ENCODE measurements around the gene GUCY1A1. TPM values are rescaled to one million over a fixed set of nuclear protein-coding genes. Genes with fewer than 3 reads are reported as not detected.

GUCY1A1 gene
- total and polyA plus RNA-seq, 7 donors = 1.5 to 16.4 (median 6.8) TPM

DNA sequence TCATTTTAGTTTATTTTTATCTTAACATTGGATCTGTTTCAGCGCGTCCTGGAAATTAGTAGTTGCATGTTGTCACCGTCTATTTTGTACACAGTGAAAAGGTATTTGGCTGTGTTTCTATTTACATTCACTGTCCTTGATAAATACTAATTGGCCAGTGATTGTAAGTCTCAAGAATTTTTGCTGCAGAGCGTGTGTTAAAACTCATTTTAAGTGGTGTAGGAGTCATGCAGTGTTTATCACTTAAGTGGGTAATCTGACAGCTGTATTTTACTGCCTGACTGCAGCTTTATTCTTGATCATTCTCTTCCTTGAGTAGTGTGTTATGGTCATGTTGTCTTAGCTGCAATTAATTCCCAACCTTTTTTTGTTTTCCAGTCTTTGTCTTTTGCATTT lies 9.8 kb downstream of the GUCY1A1 start:
- TF ChIP-seq, protein P1, sequence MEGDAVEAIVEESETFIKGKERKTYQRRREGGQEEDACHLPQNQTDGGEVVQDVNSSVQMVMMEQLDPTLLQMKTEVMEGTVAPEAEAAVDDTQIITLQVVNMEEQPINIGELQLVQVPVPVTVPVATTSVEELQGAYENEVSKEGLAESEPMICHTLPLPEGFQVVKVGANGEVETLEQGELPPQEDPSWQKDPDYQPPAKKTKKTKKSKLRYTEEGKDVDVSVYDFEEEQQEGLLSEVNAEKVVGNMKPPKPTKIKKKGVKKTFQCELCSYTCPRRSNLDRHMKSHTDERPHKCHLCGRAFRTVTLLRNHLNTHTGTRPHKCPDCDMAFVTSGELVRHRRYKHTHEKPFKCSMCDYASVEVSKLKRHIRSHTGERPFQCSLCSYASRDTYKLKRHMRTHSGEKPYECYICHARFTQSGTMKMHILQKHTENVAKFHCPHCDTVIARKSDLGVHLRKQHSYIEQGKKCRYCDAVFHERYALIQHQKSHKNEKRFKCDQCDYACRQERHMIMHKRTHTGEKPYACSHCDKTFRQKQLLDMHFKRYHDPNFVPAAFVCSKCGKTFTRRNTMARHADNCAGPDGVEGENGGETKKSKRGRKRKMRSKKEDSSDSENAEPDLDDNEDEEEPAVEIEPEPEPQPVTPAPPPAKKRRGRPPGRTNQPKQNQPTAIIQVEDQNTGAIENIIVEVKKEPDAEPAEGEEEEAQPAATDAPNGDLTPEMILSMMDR (IDR thresholded peaks at IDR 0.05) = no peak
- intact Hi-C loops (cut with DNase I) = loop anchor here in 1 of 2 donors (10.0 kb wide), 1 partner anchor 232 kb away; no protein-coding TSS in a partner anchor
- H3K27ac ChIP-seq = no peak overlapping the region

DNA sequence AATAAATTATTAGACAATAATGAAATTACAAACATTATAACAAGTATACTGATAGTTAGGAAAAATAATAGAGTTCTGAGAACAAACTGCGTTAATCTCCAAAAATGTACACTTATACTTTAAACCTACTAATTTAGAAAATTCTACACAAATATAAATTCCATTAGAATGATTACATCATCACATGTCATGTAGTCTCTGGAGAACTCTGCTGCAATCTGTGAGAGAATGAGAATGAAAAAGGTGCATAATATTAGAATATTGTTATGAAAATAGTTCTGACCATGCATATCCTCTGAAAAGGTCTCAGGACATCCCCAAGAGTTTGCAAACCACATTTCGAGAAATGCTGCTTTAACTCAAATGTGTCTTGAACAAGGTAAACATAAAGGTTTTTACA lies 11.4 kb downstream of the GUCY1A1 start:
- WGBS, 3 donors = 89 to 94% (median 94%) methylated on average over 2 of the region's 2 CpGs
- Histone ChIP-seq H3K36me3 (ENCODE audit: insufficient read depth in 1 of 2, low read depth in 1 of 2) (no peaks in the 10 kb centered on the region), H3K4me3 (no peak overlapping the region), H3K27me3 (ENCODE audit: insufficient read depth in 3 of 3, low read length in 2 of 3) (no peaks in the 10 kb centered on the region), H3K9me3 (no peaks in the 10 kb centered on the region), H3K27ac (no peak overlapping the region), H3K4me1 (no peaks in the 10 kb centered on the region)
- ATAC-seq (no peak), DNase-seq (no peak)
- intact Hi-C loops (cut with DNase I) = loop anchor here in 1 of 2 donors (10.0 kb wide), 1 partner anchor 233 kb away; no protein-coding TSS in a partner anchor
- TF ChIP-seq, protein P1 (IDR thresholded peaks at IDR 0.05) = no peak

More for the DNA sequence above, 9.8 kb downstream of the GUCY1A1 start:
- 39 to 45% (median 43%) methylated on average over 4 of the region's 4 CpGs for WGBS, 3 donors
- Histone ChIP-seq H3K36me3 (ENCODE audit: insufficient read depth in 1 of 2, low read depth in 1 of 2) (no peaks in the 10 kb centered on the region), H3K9me3 (no peaks in the 10 kb centered on the region), H3K27me3 (ENCODE audit: insufficient read depth in 3 of 3, low read length in 2 of 3) (no peaks in the 10 kb centered on the region), H3K4me3 (no peak overlapping the region), H3K4me1 (no peaks in the 10 kb centered on the region)
- no peak for DNase-seq
- no peak for ATAC-seq

DNA sequence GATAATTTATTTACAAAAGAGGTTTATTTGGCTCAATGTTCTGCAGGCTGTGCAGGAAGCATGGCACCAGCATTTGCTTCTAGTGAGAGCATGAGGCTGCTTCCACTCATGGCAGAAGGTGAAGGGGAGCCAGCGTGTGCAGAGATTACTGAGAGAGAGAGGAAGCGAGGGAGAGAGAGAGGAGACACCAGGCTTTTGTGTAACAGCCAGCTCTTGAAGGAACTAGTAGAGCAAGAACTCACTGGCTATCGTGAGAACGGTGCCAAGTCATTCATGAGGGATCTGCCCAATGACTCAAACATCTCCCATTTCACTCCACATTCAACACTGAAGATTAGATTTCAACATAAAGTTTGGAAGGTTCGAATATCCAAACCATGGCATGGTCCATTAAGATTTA lies 12.7 kb downstream of the GUCY1A1 start:
- H3K4me1 ChIP-seq = no peaks in the 10 kb centered on the region
- TF ChIP-seq, protein P1 (IDR thresholded peaks at IDR 0.05) = no peak
- intact Hi-C loops (cut with DNase I) = loop anchor here in 1 of 2 donors (10.0 kb wide), 1 partner anchor 235 kb away; no protein-coding TSS in a partner anchor
- no peak overlapping the region for H3K27ac ChIP-seq
- H3K36me3 ChIP-seq (ENCODE audit: insufficient read depth in 1 of 2, low read depth in 1 of 2) = no peaks in the 10 kb centered on the region
- no peaks in the 10 kb centered on the region for H3K27me3 ChIP-seq (ENCODE audit: insufficient read depth in 3 of 3, low read length in 2 of 3)
- DNase-seq = no peak
- WGBS, 3 donors = 31 to 45% (median 34%) methylated on average over 5 of the region's 5 CpGs
- H3K4me3 ChIP-seq = no peak overlapping the region
- ATAC-seq = no peak
- H3K9me3 ChIP-seq = no peaks in the 10 kb centered on the region

DNA sequence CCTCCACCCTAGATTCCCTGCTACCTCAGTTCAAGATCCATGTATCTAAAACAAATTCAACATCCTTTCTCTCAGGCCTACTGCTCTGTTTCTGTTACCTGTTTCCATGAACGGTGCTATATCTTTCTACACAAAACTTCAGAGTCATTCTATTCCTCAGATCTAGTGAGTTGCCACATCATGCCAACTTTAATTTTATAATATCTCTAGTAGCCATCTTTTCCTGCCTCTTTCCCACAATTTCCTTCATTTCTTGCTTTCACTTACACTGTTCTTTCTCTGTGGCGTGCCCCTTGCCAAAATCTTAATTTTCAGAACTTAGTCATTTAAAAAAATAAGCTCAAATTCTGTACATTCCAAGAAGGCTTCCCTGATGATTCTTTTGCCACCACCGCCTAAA lies 15.2 kb downstream of the GUCY1A1 start:
- Histone ChIP-seq H3K36me3 (ENCODE audit: insufficient read depth in 1 of 2, low read depth in 1 of 2) (no peaks in the 10 kb centered on the region), H3K4me3 (no peak overlapping the region), H3K27me3 (ENCODE audit: insufficient read depth in 3 of 3, low read length in 2 of 3) (no peaks in the 10 kb centered on the region), H3K4me1 (no peaks in the 10 kb centered on the region), H3K9me3 (no peaks in the 10 kb centered on the region), H3K27ac (no peak overlapping the region)
- WGBS, 3 donors = 64 to 72% (median 70%) methylated on average over 3 of the region's 3 CpGs
- DNase-seq (no peak), ATAC-seq (no peak)
- TF ChIP-seq, protein P1 (IDR thresholded peaks at IDR 0.05) = no peak
- intact Hi-C loops (cut with DNase I) = no loop called here

DNA sequence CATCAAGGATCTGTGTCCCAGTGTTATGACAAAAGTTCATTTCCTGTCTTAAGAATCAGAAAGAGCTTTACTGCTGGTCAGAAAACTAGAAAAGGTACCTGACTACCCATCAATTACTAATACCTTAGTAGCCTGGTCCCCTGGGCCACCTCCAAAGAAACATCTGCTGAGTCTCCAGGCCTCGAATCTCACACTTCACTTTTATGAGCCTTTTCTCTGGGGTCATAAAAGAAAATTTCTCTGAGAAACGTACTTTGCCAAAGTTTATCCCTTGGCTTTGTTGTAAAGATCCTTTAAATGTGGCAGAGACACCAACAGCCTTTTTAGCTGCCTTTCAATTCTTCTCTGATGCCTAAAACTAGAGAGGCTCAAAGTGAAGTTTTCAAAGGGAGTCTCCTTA lies 17.8 kb downstream of the GUCY1A1 start:
- Histone ChIP-seq H3K4me3 (no peak overlapping the region), H3K9me3 (no peaks in the 10 kb centered on the region), H3K4me1 (no peaks in the 10 kb centered on the region), H3K27ac (no peak overlapping the region), H3K36me3 (ENCODE audit: insufficient read depth in 1 of 2, low read depth in 1 of 2) (no peaks in the 10 kb centered on the region), H3K27me3 (ENCODE audit: insufficient read depth in 3 of 3, low read length in 2 of 3) (no peaks in the 10 kb centered on the region)
- DNase-seq = no peak
- WGBS, 3 donors = 34 to 54% (median 41%) methylated on average over 2 of the region's 2 CpGs
- no peak for ATAC-seq
- TF ChIP-seq, protein P1 (IDR thresholded peaks at IDR 0.05) = no peak
- intact Hi-C loops (cut with DNase I) = no loop called here
